SK-N-DZ (cell line): ENCODE results near the gene TGDS.
"Not testable (repeated sequence)": the region's sequence is repeated elsewhere in the genome, so short reads cannot be mapped to it uniquely, and the experiment has no call there.

Source experiments
- DNase-seq: peaks from one replicate; pipeline ENCODE4 v3.0.0-alpha.2; 2015; ENCODE audit warnings: low spot score

The TGDS gene

DNA sequence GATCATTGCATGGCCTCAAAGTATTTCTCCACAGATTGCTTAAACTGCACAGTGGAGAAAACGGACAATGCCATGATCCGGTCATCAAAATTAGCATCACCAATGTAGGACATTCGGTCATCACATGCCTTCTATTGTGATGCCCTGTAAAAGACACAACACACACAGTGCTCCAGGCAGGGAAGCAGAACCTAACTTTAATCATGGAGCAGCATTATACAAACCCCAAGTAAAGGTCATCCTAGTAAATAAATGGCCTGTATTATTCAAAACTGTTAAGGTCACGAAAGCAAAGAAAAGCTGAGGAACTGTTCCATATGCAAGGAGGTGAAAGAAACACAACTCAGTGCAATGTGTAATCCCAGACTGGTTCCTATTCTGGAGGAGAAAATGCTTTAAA, 42.2 kb downstream of the TGDS start:
- no peak for DNase-seq

DNA sequence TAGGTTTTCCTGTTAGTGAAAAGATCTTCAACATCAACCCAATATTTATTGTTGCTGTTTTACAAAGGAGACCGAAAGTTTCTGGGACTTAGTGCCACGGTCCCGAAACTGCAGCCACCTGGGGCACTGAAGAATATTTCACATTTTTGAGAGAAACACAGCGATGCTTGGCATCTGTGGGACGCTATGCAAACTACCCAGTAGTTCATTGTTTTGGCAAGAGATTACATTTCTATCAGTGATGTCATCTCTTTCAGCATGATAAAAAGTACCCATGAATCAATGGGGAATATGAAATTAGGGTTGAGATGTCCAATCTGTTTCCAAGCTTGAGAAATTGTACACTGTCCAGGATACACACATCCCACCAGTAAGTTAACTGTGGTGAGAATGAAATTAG, 43.9 kb downstream of the TGDS start:
- no peak for DNase-seq

DNA sequence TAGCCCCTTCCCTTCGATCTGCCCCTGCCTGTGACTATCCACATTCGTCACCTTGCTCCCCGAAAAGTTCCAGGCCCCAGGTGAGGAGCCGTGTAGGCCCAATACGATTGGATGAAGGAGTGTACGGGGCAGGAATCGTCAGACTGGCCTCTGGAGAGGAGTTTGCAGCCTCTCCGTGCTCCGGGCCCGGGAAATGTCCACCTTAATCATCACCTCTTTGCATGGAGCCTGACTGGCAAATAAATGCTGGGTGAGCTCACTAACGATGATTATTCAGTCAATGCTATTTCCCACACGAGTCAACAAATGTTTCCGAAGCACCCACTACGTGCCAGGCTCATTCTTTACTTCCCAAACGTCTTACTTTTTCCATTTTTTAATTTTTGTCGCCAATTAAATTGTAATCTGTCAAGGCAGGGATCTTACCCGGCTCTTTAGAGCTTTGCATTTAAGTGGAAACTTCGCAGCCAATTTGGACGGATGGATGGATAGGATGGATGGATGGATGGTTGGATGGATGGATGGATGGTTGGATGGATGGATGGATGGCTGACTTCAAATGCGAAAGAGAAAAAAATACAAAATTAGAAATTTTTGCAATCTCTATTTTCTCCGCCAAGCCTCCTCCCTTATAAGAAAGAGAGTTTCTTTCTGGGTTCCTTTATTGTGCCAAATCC, 45.8 kb downstream of the TGDS start:
- no peak for DNase-seq

DNA sequence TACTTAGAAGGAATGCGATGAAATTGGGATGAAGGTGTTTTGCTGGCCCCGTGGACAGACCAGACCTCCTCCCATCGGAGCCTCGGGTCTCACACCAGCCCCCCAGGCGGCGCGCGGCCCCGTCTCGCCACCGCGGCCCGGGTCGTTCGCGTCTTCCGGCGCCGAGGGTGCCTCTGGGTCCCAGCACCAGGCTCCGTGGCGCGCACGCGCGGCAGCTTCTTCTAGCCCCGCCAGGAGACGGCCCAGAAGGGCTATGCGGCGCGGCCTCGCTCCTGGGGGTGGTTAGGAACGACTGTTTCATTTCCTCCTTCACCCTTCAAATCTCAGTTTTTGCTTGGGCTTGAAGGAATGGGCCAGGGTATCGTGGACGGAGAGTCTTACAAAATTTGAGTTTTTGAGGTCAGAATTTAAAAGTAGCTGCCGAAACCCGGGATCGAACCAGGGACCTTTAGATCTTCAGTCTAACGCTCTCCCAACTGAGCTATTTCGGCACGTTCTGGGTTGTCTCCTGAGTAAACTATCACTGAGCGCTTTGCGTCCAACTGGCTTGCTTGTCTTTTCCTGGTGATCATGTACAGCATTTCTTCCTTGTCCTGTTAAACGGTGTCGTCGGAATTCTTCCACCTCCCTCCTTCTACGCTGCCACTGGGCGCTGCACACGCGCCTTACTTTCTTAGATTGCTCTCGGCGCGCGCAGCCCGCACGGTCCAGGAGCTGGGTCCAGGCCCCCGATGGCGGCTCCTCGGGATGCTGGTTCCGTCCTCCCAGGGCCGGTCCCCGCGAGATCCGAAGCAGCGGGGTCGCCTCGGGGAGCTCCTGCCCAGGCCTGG, 46.5 kb downstream of the TGDS start:
- DNase-seq: peak; percentile 76

DNA sequence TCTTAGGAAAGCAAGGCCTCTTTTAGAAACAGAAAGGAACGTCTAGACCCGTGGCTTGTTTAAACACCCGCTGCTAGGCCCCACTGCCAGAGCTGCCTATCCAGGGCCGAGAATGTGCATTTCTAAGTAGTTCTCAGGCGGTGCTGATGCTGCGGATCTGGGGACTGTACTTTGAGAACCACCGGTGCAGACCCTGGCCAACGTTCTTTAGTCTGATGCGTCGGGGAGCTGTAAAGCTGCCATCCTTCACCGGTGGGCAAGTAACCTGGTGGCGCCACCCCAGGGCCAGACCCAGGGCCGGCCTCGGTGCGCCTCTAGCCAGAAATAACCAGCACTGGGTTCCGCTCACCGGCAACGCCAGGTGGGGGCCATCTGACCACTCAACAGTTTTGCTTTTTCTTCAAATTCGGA, 47.1 kb downstream of the TGDS start:
- DNase-seq: peak; percentile 27

DNA sequence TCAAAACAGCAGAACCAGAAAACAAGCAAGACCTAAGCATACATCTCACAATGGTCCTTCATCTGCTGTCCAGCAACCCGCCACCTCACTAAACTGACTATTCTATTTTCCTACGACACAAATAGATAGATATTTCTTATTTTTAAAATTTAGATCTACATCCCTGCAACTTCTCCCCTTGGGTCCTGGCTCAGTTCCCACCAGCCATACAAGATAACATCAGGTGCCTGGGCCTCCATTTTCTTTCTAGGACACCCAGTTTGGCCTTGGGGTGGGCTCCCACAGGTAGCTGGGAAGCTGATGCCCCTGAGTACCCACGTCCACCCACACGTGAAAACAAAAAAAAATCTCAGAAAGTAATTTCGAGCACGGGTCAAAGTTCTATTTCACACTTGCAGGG, 47.6 kb downstream of the TGDS start:
- no peak for DNase-seq

DNA sequence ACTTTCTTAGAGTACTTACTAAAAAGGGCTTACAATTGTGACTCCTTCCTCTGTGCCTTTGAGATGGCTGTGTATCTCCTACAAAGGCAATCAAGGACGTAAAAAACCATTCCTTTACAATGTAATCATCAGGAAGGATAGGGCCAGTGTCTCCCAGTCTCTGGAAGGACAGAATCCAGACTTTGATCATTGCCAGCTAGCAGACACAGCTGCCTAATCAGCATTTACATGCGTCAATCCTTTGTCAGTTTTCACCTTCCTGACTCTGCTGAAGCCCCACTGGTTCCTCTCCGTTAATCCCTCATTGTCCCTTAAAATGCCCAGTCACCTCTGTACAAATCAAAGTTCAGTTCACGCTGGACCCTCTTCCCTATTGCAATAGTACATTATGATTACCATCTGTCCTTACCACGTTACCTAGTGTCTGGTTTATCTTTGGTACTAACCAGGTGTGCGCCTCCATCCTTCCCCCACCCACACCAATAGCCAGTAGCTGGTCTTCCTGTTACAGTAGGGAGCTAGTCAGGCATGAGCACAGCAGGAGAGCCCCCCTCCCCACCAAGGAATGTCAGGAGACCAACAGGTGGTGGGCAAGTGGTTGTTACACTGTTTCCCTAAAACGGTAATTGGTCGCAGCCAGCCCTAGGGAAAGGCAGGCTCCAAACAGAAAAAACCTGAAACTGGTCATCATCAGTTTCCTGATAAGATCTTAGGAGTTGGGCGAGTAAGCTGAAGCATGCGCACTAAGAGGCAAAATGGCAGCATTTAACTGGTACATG, 49.7 kb downstream of the TGDS start:
- peak; percentile 58 for DNase-seq

DNA sequence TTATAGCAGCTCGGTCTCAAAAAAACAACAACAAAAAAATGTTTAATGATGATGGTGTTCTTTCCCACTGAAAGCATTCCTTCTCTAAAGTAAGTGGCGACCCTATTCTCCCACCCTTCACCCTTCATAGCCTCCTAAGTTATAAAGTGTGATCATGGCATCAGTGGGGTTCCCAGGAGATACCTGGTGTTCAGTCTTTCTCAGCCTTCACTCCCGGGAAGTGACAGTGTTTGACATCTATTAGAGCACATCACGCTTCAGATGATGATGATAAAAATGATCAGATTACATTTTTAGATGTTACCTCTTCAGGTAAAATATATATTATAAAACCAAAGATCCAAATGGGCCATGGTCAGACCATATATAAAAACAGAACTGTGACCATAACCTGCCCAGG, 51.0 kb downstream of the TGDS start:
- no peak for DNase-seq

DNA sequence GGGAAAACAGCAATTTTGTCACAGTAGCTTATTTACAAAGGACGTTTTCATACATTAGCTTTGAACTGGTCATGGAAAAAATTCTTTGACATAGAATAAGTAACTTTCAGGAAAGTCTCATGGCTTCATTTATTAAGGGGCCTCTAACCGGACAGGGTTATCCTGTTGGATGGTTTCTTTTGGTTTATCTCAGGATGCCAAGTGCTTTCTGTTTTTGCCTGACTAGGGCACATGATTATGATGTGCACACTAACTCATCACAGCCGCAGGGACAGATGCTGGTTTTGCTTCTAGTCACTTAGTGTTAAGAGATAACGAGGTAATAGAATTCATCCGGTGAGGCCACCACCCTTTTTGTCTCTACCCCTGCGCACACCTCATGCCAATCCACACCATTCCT, 53.0 kb downstream of the TGDS start:
- peak; percentile 25 for DNase-seq

DNA sequence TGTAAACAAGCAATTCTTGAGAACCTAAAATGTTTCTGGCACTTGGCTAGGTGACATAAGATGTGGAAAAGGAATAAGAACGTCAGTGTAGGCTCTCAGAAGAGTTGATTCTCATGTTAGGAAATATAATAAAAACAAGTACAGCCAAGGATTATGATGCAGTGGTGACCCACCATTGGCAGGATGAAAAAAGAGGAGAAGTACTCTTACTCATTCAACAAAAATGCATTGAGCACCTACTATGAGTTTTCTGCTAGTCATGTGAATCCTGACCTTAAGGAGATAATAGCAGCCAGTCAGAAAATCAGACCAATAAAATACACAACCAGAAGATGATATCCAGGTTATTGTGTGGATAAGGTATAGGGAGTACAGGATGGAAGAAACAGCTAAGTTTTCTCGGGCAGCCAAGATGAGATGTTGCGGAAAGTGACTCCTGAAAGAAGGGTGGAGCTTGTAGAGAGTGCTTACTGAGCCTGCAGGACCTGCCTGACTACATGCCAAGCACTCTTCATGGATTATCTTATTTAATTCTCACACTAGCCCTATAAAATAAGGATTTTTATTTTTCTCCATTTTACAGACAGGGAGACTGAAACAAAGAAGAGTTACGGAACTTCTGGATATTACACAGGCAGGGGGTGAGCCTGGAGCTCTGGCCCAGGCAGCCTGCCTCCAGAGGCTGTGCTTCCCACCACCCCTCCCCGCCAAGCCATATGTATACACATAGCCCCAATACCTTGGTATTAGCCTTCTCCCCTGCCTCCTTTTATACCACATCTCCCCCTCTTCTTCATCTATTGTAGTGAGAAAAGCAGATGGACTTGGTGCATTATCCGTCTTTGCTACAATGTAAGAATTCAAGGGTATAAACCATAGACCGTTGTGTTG, 58.0 kb downstream of the TGDS start:
- no peak for DNase-seq

DNA sequence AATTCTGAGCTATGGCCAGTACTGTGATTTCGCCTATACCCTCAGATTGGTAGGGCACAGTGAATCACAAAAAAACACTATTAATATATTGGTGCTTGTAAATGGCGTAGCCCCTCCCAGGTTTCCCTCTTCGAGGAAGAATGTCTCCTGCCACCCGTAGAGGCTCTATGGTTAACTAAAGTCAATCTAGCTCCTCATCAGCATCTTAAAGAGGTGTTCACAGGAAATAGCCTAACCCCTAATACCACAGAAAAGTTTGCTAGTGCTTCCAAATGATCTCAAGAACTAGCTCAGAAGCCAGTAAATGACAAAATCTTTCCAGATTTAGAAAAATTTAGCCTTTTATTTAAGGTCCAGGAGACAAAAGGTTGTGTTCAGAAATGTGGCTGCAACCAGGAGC, 60.2 kb downstream of the TGDS start:
- DNase-seq: no peak

DNA sequence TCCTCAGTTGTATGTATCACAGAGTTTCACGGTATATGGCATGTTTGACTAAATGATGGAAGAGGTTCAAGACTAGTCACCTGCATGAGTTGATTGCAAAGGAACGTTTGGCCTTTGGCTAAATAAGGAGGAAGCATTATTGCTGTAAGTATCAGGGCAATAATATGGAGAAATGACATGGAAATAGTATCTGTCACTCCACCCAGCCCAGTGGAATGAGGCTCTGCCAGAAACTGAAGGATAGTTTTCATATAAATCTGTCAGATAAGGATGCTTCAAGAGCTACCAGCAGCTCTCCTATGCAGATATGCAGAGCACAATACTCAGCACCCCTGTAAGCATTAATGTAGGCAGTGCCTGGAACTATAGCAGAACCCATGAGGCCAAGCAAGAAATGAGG, 60.7 kb downstream of the TGDS start:
- no peak for DNase-seq

DNA sequence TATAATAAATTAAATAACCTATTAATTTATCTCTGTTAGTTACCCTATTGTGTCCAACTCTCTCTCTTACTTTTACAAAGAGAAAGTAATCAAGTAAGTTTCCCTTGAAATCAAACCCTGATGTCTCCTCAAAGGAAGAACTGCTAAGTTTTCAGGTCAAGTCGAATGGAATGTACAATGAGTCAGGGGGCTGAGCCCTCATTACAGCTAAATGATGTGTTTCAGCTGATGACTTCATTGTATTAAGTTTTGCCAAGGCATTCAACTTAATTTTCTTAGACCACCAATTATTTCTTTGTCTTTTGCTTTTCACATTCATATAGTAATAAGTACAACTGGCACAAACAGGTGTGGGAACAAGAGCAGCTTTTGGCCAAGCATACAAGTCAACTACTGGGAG, 61.8 kb downstream of the TGDS start:
- no peak for DNase-seq

DNA sequence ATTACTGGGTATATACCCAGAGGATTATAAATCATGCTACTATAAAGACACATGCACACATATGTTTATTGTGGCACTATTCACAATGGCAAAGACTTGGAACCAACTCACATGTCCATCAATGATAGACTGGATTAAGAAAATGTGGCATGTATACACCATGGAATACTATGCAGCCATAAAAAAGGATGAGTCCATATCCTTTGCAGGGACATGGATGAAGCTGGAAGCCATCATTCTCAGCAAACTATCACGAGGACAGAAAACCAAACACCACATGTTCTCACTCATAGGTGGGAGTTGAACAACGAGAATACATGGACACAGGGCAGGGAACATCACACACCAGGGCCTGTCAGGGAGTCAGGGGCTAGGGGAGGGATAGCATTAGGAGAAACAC, 63.7 kb downstream of the TGDS start:
- DNase-seq: not testable (repeated sequence)

DNA sequence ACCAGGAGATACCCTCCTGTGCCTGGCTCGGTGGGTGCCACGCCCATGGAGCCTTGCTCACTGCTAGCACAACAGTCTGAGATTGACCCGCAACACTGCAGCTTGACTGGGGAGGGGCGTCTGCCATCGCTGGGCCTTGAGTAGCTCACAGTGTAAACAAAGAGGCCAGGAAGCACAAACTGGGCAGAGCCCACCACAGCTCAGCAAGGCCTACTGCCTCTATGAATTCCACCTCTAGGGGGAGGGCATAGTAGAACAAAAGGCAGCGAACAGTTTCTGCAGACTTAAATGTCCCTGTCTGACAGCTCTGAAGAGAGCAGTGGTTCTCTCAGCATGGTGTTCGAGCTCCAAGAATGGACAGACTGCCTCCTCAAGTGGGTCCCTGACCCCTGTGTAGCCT, 69.0 kb downstream of the TGDS start:
- DNase-seq: peak; percentile 10

DNA sequence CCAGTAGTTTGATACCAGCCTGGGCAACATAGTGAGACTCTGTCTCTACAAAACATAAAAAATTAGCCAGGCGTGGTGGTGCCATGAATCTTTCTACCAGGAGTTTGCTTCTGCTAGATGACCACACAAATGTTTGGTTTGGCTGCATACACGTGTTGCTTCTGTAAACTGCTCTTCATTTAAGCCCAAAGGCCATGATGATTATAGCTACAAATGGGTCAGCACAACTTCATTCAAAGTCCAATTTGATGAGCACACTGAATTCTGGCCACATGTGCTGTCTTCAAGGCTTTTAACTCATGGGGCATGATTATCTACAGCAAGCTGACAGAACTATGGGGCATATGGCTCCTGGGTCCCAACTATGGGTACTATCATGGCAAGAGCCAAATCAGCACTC, 70.2 kb downstream of the TGDS start:
- no peak for DNase-seq

DNA sequence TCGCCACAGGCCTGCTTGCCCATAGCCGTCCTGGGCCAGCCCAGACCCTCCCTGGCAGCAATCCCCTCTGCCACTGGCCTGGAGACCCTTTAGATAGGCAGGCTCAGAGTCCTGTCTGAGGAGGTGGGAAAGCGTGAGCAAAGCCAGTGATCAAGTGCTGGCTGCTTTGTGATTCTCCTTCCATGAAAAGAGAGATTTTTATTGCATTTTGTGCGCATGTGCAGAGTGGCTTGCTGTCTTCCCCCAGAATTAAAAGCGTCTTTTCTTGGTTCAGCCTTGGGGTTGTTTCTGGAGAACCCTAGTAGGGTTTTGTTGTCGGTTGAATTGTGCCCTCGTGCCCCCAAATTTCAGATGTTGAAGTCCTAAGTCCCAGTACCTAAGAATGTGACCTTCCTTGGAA, 71.5 kb downstream of the TGDS start:
- DNase-seq: no peak
